Thymus (tissue), 11 donors: ENCODE measurements around the gene GPR89B. TPM values are rescaled to one million over a fixed set of nuclear protein-coding genes. Genes with fewer than 3 reads are reported as not detected.
"Not testable (repeated sequence)": the region's sequence is repeated elsewhere in the genome, so short reads cannot be mapped to it uniquely, and the experiment has no call there.

Experiments
- DNase-seq, 9 donors: peaks; one replicate each; pipeline ENCODE4 v3.0.0-alpha.2; 2013; ENCODE audit warnings: low spot score in 9 of 9, low read depth in 6 of 9, missing footprints in 1 of 9
- H3K27ac ChIP-seq, 2 donors: one replicate each; pipeline ENCODE4 v1.5.1; 2013; ENCODE audit warnings: control low read depth in 1 of 2, low read depth in 1 of 2, low read length in 1 of 2, mild to moderate bottlenecking in 1 of 2, moderate library complexity in 1 of 2
- H3K27me3 ChIP-seq, 2 donors: one replicate each; pipeline ENCODE4 v1.5.1; 2013; ENCODE audit warnings: low read length in 1 of 2; ENCODE audit not compliant: control insufficient read depth in 2 of 2, insufficient read depth in 1 of 2
- H3K36me3 ChIP-seq, 2 donors: one replicate each; pipeline ENCODE4 v1.5.1; 2013; ENCODE audit warnings: low read length in 1 of 2, mild to moderate bottlenecking in 1 of 2, moderate library complexity in 1 of 2; ENCODE audit not compliant: control insufficient read depth in 2 of 2, insufficient read depth in 2 of 2
- H3K4me1 ChIP-seq, 2 donors: one replicate each; pipeline ENCODE4 v1.5.1; 2013; ENCODE audit warnings: low read length in 2 of 2; ENCODE audit not compliant: control insufficient read depth in 2 of 2, insufficient read depth in 2 of 2
- H3K4me3 ChIP-seq, 2 donors: one replicate each; pipeline ENCODE4 v1.5.1; 2013; ENCODE audit warnings: low read length in 2 of 2, control low read depth in 1 of 2, mild to moderate bottlenecking in 1 of 2
- H3K9me3 ChIP-seq, 2 donors: one replicate each; pipeline ENCODE4 v1.5.1; 2013; ENCODE audit warnings: low read length in 1 of 2, mild to moderate bottlenecking in 1 of 2; ENCODE audit not compliant: control insufficient read depth in 2 of 2, insufficient read depth in 1 of 2
- WGBS: extraction: QIAGEN DNeasy Blood & Tissue Kit; methylation state at CpG from one replicate; pipeline ENCODE4 v1.1.7; 2013; 5-methylcytosine and 5-hydroxymethylcytosine counted together
- polyA plus RNA-seq: library from polyadenylated mRNA; stranded (reverse); fragments of 200-250 nt; gene quantifications from one replicate; pipeline ENCODE4 v1.2.3, GENCODE V29; 2013
- total RNA-seq: library from RNA; stranded (reverse); fragments of 120-200 nt; gene quantifications from one replicate; pipeline ENCODE4 v1.2.4, GENCODE V29; 2013
- donor health status: healthy.

GPR89B gene
- total and polyA plus RNA-seq, 2 donors, result 30.9 to 31.5 TPM

GRCh38 chr1:148010527-148010926 is 82.3 kb downstream of the GPR89B start:
- Histone ChIP-seq H3K27me3 (peaks cover 20 to 39% of the 10 kb centered on the region in 2 donors), H3K4me1 (no peaks in the 10 kb centered on the region), H3K9me3 (no peaks in the 10 kb centered on the region), H3K4me3 (no peak overlapping the region), H3K27ac (no peak overlapping the region), H3K36me3 (no peaks in the 10 kb centered on the region)
- WGBS, result 98% methylated on average over 1 of the region's 1 CpG
- no peak for DNase-seq

GRCh38 chr1:148013177-148014144 is 85.2 kb downstream of the GPR89B start:
- H3K27me3 ChIP-seq, result peaks cover 20 to 42% of the 10 kb centered on the region in 2 donors
- not testable (repeated sequence) for H3K4me1 ChIP-seq, H3K4me3 ChIP-seq, H3K9me3 ChIP-seq, DNase-seq, H3K27ac ChIP-seq, H3K36me3 ChIP-seq
- 31% methylated on average over 40 of the region's 48 CpGs for WGBS

DNA sequence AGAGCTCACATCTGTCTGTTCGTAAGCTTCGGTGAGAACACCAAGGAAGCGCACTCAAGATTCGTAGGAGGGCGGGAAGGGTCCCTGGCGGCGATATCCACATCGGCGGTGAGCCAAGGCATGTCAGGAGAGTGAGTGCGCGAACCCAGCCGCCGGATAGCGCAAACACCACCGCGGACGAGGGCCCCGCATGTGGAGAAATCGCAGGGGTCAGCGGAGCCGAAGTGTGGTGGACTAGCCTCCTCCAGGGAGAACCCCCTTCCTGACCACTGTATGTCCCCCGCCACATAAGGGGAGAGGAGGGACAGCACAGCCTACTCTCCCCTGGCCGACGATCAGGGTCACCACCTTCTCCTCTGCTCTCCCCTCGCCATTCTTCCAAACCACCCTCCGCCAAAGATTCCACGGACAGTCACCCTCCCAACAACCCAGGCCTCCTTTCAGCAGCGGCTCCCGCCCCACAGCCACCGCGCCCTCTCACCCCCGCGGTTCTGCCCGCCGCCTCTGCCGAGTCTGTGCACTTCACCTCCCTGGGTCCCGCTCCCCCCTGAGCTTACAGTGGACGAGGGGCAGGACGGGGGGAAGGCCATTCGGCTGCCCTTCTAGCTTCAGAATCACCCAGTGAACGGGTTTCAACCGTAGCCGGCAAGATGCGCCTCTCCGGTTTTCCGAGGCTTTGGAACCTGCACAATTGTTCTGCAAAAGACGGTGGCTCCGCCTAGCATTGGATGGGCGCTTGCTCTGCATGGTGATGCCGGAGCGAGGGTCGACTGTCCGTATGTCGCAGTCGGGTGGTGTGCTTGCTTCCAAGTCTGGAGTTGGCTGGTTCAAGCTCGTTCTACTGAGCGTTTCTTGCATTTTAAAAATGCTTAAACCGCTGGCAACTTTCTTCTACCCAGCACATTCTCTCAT is 86.3 kb downstream of the GPR89B start:
- not testable (repeated sequence) for H3K27ac ChIP-seq, DNase-seq, H3K36me3 ChIP-seq, H3K4me3 ChIP-seq, H3K4me1 ChIP-seq, H3K9me3 ChIP-seq
- 1% methylated on average over 56 of the region's 58 CpGs for WGBS
- peaks cover 20 to 42% of the 10 kb centered on the region in 2 donors for H3K27me3 ChIP-seq

- not testable (repeated sequence) for H3K27me3 ChIP-seq, H3K4me1 ChIP-seq, H3K9me3 ChIP-seq, DNase-seq, H3K4me3 ChIP-seq, H3K27ac ChIP-seq, H3K36me3 ChIP-seq
- 98% methylated on average over 5 of the region's 5 CpGs for WGBS
Observed at GRCh38 chr1:148024918-148025317, 96.7 kb downstream of the GPR89B start.

- H3K9me3 ChIP-seq, H3K36me3 ChIP-seq, H3K27me3 ChIP-seq, H3K4me3 ChIP-seq, H3K4me1 ChIP-seq, H3K27ac ChIP-seq, DNase-seq: not testable (repeated sequence)
- WGBS, result 91% methylated on average over 1 of the region's 4 CpGs
Observed at GRCh38 chr1:148027004-148027403, 98.8 kb downstream of the GPR89B start.

- 44% methylated on average over 3 of the region's 3 CpGs for WGBS
- H3K27ac ChIP-seq, H3K4me3 ChIP-seq, H3K36me3 ChIP-seq, H3K4me1 ChIP-seq, DNase-seq, H3K9me3 ChIP-seq: not testable (repeated sequence)
- H3K27me3 ChIP-seq, result peaks cover 0 to 15% of the 10 kb centered on the region in 2 donors
Observed at GRCh38 chr1:148032247-148032646, 104.0 kb downstream of the GPR89B start.

GRCh38 chr1:148032690-148033089 is 104.5 kb downstream of the GPR89B start:
- H3K4me3 ChIP-seq, H3K9me3 ChIP-seq: not testable (repeated sequence)
- H3K27me3 ChIP-seq, result peaks cover 0 to 15% of the 10 kb centered on the region in 2 donors

DNA sequence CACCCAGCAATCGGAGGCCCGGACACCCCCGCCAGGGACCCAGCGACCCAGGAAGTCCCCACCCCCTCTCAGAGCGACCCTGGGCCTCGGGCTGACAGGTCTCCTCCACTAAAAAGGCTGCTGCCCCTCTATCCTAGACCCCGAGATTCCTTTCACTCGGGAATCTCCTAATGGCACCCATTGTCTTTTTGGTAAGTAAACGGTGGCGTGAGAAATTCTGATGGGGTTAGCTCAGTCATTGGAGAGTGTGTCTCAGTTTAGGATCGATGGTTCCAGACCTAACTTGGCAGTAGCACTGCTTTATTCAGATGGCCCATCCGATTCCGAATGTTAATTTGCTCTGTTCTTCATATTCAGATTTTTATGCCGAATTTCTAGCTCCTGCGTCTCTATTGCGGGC is 104.9 kb downstream of the GPR89B start:
- not testable (repeated sequence) for H3K27ac ChIP-seq, H3K36me3 ChIP-seq, DNase-seq, H3K4me3 ChIP-seq, H3K9me3 ChIP-seq, H3K4me1 ChIP-seq
- WGBS, result 12% methylated on average over 12 of the region's 16 CpGs
- peaks cover 0 to 15% of the 10 kb centered on the region in 2 donors for H3K27me3 ChIP-seq

More at GRCh38 chr1:148032690-148033089, 104.5 kb downstream of the GPR89B start:
- H3K4me1 ChIP-seq, H3K27ac ChIP-seq, H3K36me3 ChIP-seq, DNase-seq: not testable (repeated sequence)
- no CpG with 5 or more reads among the region's 25 CpGs for WGBS
